ENCODE measurements around the gene ABCC9.
"Not testable (repeated sequence)": the region's sequence is repeated elsewhere in the genome, so short reads cannot be mapped to it uniquely, and the experiment has no call there.

Gene ABCC9

DNA sequence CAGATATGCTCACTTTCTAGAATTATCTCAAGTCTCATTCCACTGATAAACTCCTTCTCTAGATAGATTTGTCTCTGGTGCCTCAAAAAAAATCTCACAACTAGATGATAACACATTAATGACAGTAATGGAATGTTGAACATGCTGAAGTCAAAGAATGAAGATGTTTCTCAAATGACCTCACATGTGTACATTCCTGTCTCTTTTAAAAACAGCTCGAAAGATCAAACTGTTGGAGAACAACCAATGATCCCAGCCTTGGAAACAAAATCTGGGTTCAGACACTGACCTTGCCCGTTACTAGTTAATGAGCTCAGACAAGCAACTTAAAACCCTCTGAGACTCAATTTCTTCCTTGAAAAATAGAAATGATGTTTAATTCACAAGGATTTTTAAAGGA is 122.0 kb downstream of the ABCC9 start:
- no peak for DNase-seq (ENCODE audit: low read depth in 1 of 2, low spot score in 1 of 2)

DNA sequence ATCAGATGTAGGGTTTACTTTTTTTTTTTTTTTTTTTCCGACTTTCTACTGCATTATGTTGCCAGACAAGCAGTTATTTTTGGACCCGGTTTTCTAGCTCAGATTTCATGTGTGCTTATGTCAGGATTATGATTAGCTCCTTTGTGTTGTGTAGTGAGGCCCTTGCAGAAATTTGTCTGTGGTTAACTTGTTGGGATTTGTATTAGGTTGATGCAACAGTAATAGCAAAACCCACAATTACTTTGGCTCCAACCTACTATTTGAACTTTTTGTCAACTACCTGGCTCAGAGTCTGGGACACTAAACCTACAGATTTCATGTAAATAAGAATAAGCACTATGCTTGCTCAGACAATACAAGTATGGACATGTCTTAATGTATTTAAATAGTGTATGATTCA is 122.6 kb downstream of the ABCC9 start:
- no peak for DNase-seq (ENCODE audit: low read depth in 1 of 2, low spot score in 1 of 2)

DNA sequence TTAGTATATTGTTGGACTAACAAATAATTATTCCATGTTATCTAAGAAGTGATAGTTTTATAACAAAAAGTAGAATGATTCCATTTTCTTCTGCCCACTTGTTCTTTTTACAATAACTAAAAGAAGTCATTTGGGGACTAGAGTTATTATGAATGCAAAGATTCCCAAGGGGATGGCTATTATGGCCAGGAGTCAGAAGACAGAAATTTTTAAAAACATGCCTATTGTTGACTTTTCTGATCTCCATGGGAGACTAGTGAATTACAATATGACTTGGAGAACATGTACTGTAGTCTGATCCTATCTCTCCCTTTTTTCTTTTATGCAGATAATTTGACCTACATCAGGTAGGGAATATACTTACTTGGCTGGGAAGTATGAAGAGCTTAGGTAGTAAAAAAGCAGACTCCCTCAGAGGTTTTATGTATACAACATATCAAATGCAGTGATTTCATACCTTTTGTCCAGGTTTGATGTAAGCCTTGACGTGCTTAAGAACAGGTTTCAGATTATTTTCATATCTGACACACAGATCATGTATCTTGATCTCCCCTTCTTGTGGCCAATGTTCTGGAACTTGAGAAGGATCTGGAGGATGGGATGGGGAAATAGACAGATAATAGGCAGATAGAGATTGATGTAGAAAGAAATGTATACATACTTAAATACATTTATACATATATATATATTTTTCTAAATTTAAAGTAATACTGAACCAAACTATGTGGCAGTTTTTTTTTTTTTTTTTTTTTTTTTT is 125.7 kb downstream of the ABCC9 start:
- no peak for DNase-seq (ENCODE audit: low read depth in 1 of 2, low spot score in 1 of 2)

DNA sequence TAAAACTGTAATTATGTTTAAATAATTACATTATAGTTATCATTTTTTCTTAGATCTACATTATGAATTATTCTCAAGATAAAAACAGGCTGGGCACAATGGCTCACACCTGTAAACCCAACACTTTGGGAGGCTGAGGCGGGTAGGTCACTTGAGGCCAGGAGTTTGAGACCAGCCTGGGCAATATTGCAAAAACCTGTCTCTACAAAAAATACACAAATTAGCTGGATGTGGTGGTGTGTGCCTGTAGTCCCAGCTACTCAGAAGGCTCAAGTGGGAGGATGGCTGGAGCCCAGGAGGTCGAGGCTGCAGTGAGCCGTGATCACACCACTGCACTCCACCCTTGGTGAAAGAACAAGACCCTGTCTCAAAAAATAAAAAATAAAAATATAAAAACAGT is 126.4 kb downstream of the ABCC9 start:
- DNase-seq (ENCODE audit: low read depth in 1 of 2, low spot score in 1 of 2) = no peak

DNA sequence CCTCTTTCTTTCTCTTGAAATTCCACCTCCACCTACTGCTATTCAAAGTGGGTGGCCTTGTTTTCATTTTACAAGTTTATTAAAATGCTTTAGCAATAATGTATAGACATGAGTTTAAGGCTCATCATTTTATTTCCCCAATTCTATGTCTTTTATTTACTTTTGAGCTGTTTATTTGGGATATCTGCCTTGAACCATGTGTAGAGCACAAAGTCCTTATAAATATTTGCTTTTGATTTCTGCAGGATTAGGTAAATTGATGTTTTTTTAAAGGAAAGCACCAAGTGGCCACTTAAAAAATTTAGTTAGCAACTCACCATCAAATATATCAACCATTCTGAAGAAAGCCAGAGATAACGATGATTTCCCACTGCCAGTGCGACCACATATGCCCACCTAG is 126.9 kb downstream of the ABCC9 start:
- DNase-seq (ENCODE audit: low read depth in 1 of 2, low spot score in 1 of 2) = no peak

DNA sequence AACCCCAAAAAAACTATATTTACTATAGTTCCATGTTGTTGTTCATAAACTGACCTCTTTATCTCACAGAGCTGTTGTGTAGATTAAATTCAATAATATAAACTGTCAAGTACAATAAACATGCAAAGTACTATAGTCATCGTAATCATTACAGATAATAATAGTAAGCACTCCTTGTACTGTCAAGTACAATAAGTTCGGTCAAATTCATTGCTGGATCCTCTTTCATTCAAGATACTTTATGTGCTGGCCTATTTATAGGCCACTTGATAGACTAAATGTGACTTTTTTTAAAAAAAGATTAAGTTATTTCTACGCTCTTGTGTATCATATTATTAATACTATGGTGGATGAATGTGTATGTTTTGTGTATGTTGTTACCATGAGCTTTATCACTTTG is 127.5 kb downstream of the ABCC9 start:
- DNase-seq (ENCODE audit: low read depth in 1 of 2, low spot score in 1 of 2) = no peak

DNA sequence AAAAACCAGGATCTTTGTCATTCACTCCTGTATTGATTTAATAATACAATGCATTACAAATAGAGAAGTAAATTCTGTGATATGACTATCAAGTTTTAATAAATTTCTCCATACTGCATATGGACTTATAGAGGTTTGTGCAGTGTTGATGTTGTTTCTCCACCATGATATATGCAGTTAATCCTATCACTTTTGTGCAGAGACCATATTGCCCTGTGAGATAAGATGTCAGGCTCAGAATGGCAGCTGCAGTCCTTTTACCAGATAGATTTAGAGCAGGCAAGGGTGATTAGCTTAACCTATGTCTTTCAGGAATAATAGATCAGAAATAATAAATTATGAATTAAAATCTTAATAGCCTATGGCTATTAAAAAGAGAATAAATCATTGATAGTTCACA is 128.1 kb downstream of the ABCC9 start:
- no peak for DNase-seq (ENCODE audit: low read depth in 1 of 2, low spot score in 1 of 2)

DNA sequence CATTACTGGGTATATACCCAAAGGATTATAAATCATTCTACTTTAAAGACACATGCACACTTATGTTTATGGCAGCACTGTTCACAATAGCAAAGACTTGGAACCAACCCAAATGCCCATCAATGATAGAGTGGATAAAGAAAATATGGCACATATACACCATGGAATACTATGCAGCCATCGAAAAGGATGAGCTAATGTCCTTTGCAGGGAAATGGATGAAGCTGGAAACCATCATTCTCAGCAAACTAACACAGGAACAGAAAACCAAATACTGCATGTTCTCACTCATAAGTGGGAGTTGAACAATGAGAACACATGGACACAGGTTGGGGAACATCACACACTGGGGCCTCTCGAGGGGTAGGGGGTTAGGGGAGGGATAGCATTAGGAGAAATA is 128.9 kb downstream of the ABCC9 start:
- not testable (repeated sequence) for DNase-seq (ENCODE audit: low read depth in 1 of 2, low spot score in 1 of 2)

DNA sequence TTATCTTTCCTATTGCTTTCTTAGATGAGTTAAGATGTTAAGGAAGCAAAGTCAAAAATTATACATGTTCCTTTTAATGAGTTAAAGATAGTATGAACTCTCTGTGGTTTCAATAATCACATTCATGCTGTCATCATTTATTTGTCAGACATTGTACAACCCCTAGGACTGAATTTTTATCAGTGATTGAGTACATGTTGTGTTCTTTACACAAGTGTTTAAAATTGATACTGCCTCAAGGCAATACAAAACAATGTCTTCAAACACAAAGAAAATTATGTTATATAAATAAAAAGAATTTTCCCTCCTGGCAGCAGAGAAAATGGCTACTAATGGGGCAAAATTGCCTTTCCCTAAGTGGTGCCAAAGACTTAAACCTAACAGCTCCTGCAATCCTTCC is 132.1 kb downstream of the ABCC9 start:
- no peak for DNase-seq (ENCODE audit: low read depth in 1 of 2, low spot score in 1 of 2)

DNA sequence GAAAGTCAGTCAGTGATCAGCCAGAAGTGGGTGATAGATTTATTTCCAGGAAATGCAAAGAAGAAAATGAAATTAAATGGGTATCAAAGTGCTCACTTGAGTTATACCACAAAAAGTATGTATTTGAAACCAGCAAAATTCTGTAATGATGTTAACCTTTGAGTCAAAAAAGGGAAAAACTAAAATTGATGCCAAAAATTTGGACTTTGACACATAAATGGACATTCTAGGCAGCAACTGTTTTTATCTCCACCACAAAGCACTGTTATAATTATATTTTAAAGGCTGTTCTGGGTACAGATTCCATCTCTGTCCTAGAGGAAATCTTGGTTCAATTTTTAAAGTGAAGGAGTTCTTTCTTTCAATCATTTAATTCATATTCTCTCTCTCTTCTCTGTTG is 135.0 kb downstream of the ABCC9 start:
- no peak for DNase-seq (ENCODE audit: low read depth in 1 of 2, low spot score in 1 of 2)

DNA sequence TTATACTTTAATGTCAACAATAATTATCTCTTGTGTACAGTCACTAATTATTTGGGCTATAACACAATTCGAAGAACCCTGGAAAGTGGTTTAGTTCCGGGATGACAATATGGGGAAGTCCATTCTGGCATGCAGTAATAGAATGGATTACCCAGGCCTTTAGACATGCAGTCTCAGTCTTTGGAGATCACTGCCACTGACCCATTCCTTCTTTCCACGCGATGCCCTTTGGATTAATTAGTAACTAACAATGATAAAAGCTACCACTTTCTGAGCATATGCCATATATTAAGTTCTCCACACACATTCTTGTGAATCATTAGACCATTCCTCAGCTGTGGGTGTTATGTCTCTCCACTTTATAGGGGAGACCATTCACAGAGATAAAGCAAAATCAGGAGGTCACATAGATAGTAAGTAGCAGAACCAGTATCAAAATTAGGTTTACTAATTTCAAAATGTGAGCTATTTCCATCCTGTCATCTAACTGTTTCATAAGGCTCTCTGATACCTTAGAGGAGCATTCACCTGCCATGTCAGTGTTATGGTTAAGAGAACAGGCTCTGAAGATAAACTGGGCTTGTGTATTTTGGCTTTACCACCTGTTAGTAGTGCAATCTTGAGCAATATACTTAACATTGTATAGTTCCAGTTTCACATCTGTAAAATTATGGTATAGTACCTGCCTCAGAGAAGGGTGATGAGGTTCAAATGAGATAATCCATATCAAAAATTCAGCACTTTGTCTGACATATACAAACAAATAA is 139.5 kb downstream of the ABCC9 start:
- DNase-seq (ENCODE audit: low read depth in 1 of 2, low spot score in 1 of 2) = no peak

DNA sequence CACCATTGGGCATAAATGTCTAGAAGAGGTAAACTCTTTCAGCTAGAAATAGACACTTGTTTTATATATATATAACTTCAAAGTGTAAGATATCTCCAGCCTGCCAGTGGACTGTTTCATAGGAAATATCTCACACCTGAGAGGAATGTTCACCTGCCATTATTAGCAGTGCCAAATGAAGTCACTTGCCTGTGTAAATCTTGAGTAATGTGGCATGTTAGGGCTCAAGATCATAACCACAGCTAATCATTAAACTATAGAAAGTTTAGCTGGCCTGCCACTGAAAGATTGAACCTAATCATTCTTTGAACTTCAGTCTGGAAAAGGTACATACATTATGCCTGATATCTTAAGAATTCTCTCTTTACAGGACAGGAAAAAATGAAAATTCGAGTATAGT is 141.2 kb downstream of the ABCC9 start:
- DNase-seq (ENCODE audit: low read depth in 1 of 2, low spot score in 1 of 2) = no peak

DNA sequence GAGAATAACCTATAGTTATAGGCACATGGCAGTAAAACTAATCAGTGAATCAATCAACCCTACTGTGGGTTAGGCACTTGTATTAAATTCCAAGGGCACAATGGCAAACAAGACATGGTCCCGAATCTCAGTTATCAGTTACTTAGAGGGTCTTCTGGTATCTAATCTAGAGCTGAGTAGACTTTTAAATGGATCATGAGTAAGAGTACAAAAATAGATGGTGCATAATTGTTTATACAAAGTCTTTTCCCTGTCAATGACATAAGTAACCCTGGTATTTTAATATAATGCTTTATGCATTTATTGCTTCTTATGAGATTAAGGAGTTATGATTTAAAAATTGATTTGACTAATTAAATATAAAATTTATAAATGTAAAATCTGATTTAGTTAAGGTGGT is 143.7 kb downstream of the ABCC9 start:
- no peak for DNase-seq (ENCODE audit: low read depth in 1 of 2, low spot score in 1 of 2)

DNA sequence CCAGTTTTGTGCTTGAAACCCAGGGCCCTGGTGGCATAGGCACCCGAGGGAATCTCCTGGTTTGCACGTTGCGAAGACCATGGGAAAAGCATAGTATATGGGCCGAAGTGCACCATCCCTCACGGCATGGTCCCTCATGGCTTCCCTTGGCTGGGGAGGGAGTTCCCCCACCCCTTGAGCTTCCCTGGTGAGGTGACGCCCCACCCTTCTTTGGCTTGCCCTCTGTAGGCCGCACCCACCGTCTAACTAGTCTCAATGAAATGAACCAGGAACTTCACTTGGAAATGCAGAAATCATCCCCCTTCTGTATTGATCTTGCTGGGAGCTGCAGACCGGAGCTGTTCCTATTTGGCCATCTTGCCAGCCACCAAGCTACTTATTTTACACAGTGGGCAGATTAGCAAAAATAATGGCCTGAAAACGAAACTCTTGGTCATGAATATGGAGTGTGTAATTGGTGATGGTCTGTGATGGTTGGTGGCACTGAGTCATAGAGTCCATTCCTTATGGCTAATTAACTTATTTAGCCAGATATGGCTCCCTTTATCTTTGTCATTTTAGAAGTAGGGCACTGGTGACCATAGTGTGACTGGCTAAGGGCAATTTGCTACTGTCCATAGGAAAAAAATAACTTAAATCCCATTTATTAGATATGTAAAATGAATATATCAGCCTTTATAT is 145.4 kb downstream of the ABCC9 start:
- no peak for DNase-seq (ENCODE audit: low read depth in 1 of 2, low spot score in 1 of 2)

DNA sequence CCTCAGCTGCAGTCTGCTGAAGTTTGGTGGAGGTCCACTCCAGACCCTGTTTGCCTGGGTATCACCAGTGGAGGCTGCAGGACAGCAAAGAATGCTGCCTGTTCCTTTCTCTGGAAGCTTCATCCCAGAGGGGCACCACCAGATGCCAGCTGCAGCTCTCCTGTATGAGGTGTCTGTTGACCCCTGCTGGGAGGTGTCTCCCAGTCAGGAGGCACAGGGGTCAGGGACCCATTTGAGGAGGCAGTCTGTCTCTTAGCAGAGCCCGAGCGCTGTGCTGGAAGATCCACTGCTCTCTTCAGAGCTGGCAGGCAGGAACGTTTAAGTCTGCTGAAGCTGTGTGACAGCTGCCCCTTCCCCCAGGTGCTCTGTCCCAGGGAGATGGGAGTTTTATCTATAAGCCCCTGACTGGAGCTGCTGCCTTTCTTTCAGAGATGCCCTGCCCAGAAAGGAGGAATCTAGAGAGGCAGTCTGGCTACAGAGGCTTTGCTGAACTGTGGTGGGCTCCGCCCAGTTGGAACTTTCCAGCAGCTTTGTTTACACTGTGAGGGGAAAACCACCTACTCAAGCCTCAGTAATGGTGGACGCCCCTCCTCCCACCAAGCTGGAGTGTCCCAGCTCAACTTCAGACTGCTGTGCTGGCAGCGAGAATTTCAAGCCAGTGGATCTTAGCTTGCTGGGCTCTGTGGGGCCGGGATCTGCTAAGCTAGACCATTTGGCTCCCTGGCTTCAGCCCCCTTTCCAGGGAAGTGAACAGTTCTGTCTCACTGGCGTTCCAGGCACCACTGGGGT is 146.2 kb downstream of the ABCC9 start:
- not testable (repeated sequence) for DNase-seq (ENCODE audit: low read depth in 1 of 2, low spot score in 1 of 2)

DNA sequence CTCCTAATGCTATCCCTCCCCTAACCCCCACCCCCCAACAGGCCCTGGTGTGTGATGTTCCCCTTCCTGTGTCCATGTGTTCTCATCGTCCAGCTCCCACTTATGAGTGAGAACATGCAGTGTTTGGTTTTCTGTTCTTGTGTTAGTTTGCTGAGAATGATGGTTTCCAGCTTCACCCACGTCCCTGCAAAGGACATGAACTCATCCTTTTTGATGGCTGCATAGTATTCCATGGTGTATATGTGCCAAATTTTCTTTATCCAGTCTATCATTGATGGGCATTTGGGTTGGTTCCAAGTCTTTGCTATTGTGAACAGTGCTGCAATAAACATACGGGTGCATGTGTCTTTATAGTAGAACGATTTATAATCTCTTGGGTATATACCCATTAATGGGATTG is 151.5 kb downstream of the ABCC9 start:
- not testable (repeated sequence) for DNase-seq (ENCODE audit: low read depth in 1 of 2, low spot score in 1 of 2)

DNA sequence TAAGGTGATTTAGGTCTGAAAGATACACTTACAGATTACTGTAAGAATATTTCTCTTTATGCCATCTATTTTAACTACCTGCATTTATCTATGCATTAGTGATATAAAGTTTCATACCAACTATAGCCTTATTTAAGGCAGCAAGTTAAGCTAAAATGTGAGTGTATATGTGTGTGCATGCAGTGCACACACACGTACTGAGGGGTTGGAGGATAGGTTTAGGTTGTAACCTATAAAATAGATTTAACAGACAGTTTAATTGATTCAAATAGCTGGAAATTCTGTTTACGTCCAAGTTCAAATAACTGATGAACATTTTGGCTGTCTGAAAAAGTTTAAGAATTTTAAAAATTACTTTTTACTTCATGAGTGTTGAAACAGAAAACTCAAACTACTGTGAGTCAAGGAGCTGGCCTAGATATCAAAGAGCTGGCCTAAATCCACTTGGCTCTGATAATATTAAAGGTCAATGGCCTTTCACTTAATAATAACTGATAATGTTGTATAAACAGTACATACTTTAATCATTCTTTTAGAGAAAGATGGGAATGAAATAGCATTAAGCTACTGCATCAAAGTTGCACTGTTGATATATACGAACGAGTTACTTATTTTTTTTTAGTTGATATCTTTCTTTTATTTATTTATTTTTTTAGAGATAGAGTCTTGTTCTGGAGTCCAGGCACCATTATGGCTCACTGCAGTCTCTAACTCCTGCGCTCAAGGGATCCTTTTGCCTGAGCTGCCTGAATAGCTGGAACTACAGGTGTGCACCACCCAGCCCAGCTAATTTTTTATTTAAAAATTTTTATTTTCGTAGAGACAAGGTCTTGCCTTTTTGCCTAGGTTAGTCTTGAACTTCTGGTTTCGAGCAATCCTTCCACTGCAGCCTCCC is 152.9 kb downstream of the ABCC9 start:
- DNase-seq (ENCODE audit: low read depth in 1 of 2, low spot score in 1 of 2) = no peak

DNA sequence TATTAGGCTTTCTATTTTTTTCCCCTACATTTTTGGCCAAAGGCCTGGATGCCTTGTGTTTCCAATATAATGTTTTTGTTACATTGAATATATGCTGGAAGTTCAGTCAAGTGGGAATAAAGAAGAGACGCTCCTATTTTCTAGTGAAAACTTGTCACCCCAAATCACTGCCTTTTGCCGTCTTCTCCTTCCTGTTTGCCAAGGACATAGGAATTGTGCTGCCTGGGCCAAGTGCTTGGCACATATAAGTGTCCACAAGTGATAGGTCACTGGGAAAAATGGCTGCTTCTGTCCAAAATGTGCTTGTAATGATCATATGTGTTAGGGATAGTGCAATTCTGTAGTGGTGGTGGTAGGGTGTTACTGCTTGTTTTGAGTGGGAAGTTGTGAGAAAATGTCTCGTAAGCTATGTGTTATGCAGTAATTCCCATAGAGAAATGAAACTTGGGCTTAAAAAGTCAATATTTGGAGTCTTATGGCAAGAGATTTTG is 155.1 kb downstream of the ABCC9 start:
- no peak for DNase-seq (ENCODE audit: low read depth in 1 of 2, low spot score in 1 of 2)

DNA sequence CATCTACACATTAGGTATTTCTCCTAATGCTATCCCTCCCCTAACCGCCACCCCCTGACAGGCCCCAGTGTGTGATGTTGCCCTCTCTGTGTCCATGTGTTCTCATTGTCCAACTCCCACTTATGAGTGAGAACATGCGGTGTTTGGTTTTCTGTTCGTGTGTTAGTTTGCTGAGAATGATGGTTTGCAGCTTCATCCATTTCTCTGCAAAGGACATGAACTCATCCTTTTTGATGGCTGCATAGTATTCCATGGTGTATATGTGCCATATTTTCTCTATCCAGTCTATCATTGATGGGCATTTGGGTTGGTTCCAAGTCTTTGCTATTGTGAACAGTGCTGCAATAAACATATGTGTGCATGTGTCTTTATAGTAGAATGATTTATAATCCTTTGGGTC is 158.5 kb downstream of the ABCC9 start:
- DNase-seq (ENCODE audit: low read depth in 1 of 2, low spot score in 1 of 2) = not testable (repeated sequence)

DNA sequence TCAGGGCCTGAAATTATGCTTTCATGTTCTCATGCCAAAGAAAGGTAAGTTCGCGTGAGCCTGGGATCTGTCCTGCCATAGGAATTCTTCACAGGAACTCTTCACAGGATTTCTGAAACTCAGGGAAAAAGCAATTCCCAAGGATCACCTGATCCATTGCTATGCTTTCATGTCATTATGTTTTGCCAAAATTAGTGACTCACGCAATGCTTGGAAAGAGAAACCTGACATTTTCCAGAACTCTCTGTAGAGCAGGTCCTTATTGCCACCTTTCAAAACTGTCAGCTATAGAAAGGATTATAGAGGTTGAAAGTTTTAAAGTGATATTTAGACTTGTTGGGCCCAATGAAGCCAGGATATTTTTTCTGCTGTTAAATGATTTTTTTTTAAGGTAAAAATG is 160.4 kb downstream of the ABCC9 start:
- no peak for DNase-seq (ENCODE audit: low read depth in 1 of 2, low spot score in 1 of 2)

Data from activated T-helper 1 cell treated with anti-CD3 and anti-CD28 coated beads, Interleukin-2, amount 50 U/mL, for 16 hours (primary cell).